Activated T-cell treated with anti-CD3 and anti-CD28 coated beads for 48 hours (primary cell): ENCODE results near the gene CTDSPL.
"Not testable (repeated sequence)": the region's sequence is repeated elsewhere in the genome, so short reads cannot be mapped to it uniquely, and the experiment has no call there.

ENCODE experiments used
- DNase-seq: peaks from one replicate; pipeline ENCODE4 v3.0.0-alpha.2; 2020; ENCODE audit warnings: low read depth

The CTDSPL gene

GRCh38 chr3:38019658-38020341 lies 158.1 kb downstream of the CTDSPL start:
- DNase-seq: no peak

GRCh38 chr3:38020342-38020726 lies 158.7 kb downstream of the CTDSPL start:
- DNase-seq: no peak

- DNase-seq: no peak
Measured at GRCh38 chr3:38021196-38021595, 159.5 kb downstream of the CTDSPL start.

GRCh38 chr3:38022301-38022700 lies 160.6 kb downstream of the CTDSPL start:
- no peak for DNase-seq

GRCh38 chr3:38022896-38023709 lies 161.4 kb downstream of the CTDSPL start:
- no peak for DNase-seq

GRCh38 chr3:38026856-38027255 lies 165.2 kb downstream of the CTDSPL start:
- no peak for DNase-seq

GRCh38 chr3:38027466-38028465 lies 166.1 kb downstream of the CTDSPL start:
- no peak for DNase-seq

- DNase-seq: no peak
Measured at GRCh38 chr3:38028621-38029361, 167.1 kb downstream of the CTDSPL start.

- peak; percentile 15 for DNase-seq
Measured at GRCh38 chr3:38029400-38030125, 167.9 kb downstream of the CTDSPL start, which contains the start of gene PLCD1. Gene PLCD1 (minus strand): TSS chr3:38029642. CDS start chr3:38029539, 103 bp downstream.

GRCh38 chr3:38030126-38031021 lies 168.7 kb downstream of the CTDSPL start:
- DNase-seq: no peak

- peak; percentile 17 for DNase-seq
Measured at GRCh38 chr3:38031022-38031994, 169.6 kb downstream of the CTDSPL start.

- no peak for DNase-seq
Measured at GRCh38 chr3:38032328-38032865, 170.7 kb downstream of the CTDSPL start.

- not testable (repeated sequence) for DNase-seq
Measured at GRCh38 chr3:38033586-38033985, 171.9 kb downstream of the CTDSPL start.
